BE2C (cell line): ENCODE data around the gene TOMM20L.
A peak's percentile ranks its signal among the peaks of the same experiment; 100 is the strongest.

ENCODE experiments used
- DNase-seq: peaks from one replicate; pipeline ENCODE4 v3.0.0-alpha.2; 2020
- H3K27me3 ChIP-seq: fragments of 250-450 bp; sonication (Bioruptor Pico); 2 replicates; pipeline ENCODE4 v1.5.1; 2020; ENCODE audit warnings: mild to moderate bottlenecking
- H3K36me3 ChIP-seq: fragments of 250-450 bp; sonication (Bioruptor Pico); 2 replicates; pipeline ENCODE4 v1.5.1; 2020; ENCODE audit warnings: mild to moderate bottlenecking
- H3K4me1 ChIP-seq: fragments of 250-450 bp; sonication (Bioruptor Pico); 2 replicates; pipeline ENCODE4 v1.5.1; 2020
- H3K4me3 ChIP-seq: 2 replicates; pipeline ENCODE4 v1.5.1; 2011; ENCODE audit warnings: low read depth, low read length
- H3K9me3 ChIP-seq: fragments of 250-450 bp; sonication (Bioruptor Pico); 2 replicates; pipeline ENCODE4 v1.5.1; 2020
- CTCF ChIP-seq: IDR thresholded peaks from 2 replicates; pipeline ENCODE4 v1.5.1; 2012; ENCODE audit warnings: mild to moderate bottlenecking, low read depth, low read length

Gene TOMM20L

GRCh38 chr14:58397156-58397555, 1.4 kb downstream of the TOMM20L start:
- H3K4me3 ChIP-seq, result no peak overlapping the region
- H3K9me3 ChIP-seq, result no peaks in the 10 kb centered on the region; the same call in 1 of the 2 replicates
- no peaks in the 10 kb centered on the region for H3K27me3 ChIP-seq
- no peaks in the 10 kb centered on the region for H3K36me3 ChIP-seq
- no peaks in the 10 kb centered on the region for H3K4me1 ChIP-seq
- TF ChIP-seq CTCF, result no peak
- DNase-seq, result no peak

- no peaks in the 10 kb centered on the region for H3K4me1 ChIP-seq
- H3K4me3 ChIP-seq, result no peak overlapping the region
- no peak for DNase-seq
- H3K27me3 ChIP-seq, result no peaks in the 10 kb centered on the region
- TF ChIP-seq CTCF, result no peak
- H3K9me3 ChIP-seq, result no peaks in the 10 kb centered on the region; the same call in 1 of the 2 replicates
- H3K36me3 ChIP-seq, result no peaks in the 10 kb centered on the region
These were observed 2.8 kb downstream of the TOMM20L start for GRCh38 chr14:58398495-58398894.

- Histone ChIP-seq H3K27me3 (no peaks in the 10 kb centered on the region), H3K9me3 (no peaks in the 10 kb centered on the region; the same call in 1 of the 2 replicates), H3K4me1 (no peaks in the 10 kb centered on the region), H3K36me3 (no peaks in the 10 kb centered on the region), H3K4me3 (no peak overlapping the region)
- DNase-seq, result no peak
- TF ChIP-seq CTCF, result no peak
These were observed 3.2 kb downstream of the TOMM20L start for GRCh38 chr14:58398895-58399294.

- no peaks in the 10 kb centered on the region for H3K9me3 ChIP-seq
- H3K4me1 ChIP-seq, result no peaks in the 10 kb centered on the region
- TF ChIP-seq CTCF, result peak; percentile 30
- H3K4me3 ChIP-seq, result no peak overlapping the region
- H3K36me3 ChIP-seq, result no peaks in the 10 kb centered on the region
- no peaks in the 10 kb centered on the region for H3K27me3 ChIP-seq
- DNase-seq, result no peak
These were observed 5.9 kb downstream of the TOMM20L start for GRCh38 chr14:58401587-58401986.

GRCh38 chr14:58408681-58409215, 13.0 kb downstream of the TOMM20L start:
- no peak for TF ChIP-seq CTCF
- no peak for DNase-seq
- Histone ChIP-seq H3K36me3 (peaks cover 56% of the 10 kb centered on the region), H3K4me1 (no peaks in the 10 kb centered on the region), H3K9me3 (no peaks in the 10 kb centered on the region), H3K27me3 (no peaks in the 10 kb centered on the region), H3K4me3 (no peak overlapping the region)

GRCh38 chr14:58414845-58415244, 19.1 kb downstream of the TOMM20L start:
- H3K36me3 ChIP-seq, result peaks cover 74% of the 10 kb centered on the region

More at GRCh38 chr14:58414845-58415244, 19.1 kb downstream of the TOMM20L start:
- Histone ChIP-seq H3K27me3 (no peaks in the 10 kb centered on the region), H3K4me3 (no peak overlapping the region), H3K4me1 (peaks cover 5% of the 10 kb centered on the region), H3K9me3 (no peaks in the 10 kb centered on the region; the same call in 1 of the 2 replicates)
- no peak for DNase-seq
- TF ChIP-seq CTCF, result peak; percentile 20; the same call in 1 of the 2 replicates
